ENCODE results near the gene DCHS1.

Gene DCHS1

DNA sequence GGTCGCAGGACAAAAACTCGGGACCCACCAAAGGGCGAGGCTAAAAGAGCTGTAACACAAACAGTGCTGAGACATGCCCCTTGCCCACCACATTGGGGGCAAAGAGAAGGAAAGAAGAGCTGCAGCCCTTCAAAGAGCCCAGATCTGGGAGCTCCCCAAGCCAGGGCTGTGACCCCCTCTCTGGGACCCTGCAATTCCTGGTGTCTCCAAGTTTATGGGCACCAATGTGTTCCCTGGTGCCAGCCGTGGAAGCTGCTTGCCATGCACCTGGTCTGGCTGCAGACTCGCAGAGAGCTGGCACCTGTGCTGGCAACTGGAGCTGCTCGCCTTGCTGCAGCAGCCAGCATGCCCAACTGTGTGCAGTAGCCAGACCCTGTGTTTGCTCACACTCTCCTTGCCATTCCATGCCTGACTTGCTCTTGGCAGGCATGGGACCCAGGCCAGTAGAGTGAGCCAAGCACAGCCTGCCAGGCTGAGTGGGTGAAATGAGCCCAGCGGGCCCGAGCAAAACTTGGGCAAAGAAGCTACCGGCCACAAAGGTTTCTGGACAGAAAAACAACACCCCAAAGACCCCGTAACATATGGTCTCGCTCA, 68.2 kb downstream of the DCHS1 start:
- DNase-seq (ENCODE audit: low spot score) = no peak
- TF ChIP-seq, protein P1, sequence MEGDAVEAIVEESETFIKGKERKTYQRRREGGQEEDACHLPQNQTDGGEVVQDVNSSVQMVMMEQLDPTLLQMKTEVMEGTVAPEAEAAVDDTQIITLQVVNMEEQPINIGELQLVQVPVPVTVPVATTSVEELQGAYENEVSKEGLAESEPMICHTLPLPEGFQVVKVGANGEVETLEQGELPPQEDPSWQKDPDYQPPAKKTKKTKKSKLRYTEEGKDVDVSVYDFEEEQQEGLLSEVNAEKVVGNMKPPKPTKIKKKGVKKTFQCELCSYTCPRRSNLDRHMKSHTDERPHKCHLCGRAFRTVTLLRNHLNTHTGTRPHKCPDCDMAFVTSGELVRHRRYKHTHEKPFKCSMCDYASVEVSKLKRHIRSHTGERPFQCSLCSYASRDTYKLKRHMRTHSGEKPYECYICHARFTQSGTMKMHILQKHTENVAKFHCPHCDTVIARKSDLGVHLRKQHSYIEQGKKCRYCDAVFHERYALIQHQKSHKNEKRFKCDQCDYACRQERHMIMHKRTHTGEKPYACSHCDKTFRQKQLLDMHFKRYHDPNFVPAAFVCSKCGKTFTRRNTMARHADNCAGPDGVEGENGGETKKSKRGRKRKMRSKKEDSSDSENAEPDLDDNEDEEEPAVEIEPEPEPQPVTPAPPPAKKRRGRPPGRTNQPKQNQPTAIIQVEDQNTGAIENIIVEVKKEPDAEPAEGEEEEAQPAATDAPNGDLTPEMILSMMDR (IDR thresholded peaks at IDR 0.05; ENCODE audit: extremely low read depth, insufficient read depth, missing control alignments) = no peak
- in situ Hi-C loops (cut with MboI; ENCODE audit: low pct_unique_long_range_greater_than_20kb, low sequenced_read_pairs, unreplicated experiment) = no loop called here

DNA sequence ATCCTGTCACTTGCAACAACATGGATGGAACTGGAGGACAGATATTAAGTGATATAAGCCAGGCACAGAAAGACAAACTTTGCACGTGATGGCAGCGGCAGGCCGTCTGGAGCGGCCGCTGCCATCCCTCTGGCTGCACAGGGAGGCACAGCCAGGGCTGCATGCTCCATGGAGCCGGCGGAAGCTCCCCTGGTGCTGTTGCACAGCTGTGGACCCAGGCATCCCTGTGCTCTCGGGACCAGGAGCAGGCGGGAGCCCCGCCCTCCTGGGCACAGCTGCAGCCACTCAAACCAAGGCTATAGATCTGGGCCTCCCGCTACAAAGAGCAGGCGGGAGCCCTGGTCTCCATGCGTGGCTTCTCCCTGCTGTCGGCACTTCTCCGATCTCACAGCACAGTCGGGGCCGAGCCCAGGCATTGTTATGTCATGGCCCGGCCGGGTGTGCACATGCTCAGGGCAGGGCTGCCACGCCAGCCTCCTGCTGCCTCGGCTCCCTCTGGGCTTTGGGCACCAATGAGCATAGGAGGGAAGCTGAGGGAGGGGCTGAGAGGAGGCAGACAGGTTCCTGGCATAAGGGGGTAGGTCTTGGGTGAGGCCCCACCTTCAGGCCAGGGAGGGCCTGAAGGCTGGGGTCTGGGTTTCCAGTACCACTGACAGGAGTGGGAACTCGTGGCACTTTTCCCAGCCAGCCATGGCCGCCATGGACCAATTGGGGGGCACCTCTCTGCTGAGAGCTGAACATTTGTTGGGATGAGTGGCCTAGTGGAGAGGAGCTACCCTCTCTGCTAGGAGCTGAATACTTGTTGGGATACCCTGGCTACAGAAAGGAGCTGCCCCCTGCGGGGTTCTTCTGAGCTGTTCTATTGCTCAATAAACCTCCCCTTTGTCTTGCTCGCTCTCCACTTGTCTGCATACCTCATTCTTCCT, 68.9 kb downstream of the DCHS1 start:
- TF ChIP-seq, protein P1 (IDR thresholded peaks at IDR 0.05; ENCODE audit: extremely low read depth, insufficient read depth, missing control alignments) = no peak
- in situ Hi-C loops (cut with MboI; ENCODE audit: low pct_unique_long_range_greater_than_20kb, low sequenced_read_pairs, unreplicated experiment) = no loop called here
- no peak for DNase-seq (ENCODE audit: low spot score)

DNA sequence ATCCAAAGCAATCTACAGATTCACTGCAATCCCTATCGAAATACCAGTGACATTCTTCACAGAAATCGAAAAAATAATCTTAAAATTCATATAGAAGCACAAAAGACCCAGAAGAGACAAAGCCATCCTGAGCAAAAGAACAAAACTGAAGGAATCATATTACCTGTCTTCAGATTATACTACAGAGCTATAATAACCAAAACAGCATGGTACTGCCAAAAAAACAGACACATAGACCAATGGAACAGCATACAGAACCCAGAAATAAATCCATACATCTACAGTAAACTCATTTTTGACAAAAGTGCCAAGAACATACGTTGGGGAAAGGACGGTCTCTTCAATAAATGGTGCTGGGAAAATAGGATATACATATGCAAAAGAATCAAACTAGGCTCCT, 71.1 kb downstream of the DCHS1 start:
- in situ Hi-C loops (cut with MboI; ENCODE audit: low pct_unique_long_range_greater_than_20kb, low sequenced_read_pairs, unreplicated experiment) = no loop called here

DNA sequence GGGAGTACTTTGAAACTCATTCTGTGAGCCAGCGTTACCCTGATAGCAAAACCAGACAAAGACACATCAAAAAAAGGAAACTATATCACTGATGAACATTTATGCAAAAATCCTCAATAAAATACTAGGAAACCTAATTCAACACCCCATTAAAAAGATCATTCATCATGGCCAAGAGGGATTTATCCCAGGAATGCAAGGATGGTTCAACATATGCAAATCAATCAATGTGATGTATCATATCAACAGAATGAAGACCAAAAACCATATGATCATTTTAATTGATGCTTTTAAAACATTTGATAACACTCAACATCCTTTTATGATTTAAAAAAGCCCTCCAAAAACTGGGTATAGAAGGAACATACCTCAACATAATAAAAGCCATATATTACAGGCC, 72.0 kb downstream of the DCHS1 start:
- DNase-seq (ENCODE audit: low spot score) = no peak
- TF ChIP-seq, protein P1 (IDR thresholded peaks at IDR 0.05; ENCODE audit: extremely low read depth, insufficient read depth, missing control alignments) = no peak
- in situ Hi-C loops (cut with MboI; ENCODE audit: low pct_unique_long_range_greater_than_20kb, low sequenced_read_pairs, unreplicated experiment) = no loop called here

More for the DNA sequence above, 71.1 kb downstream of the DCHS1 start:
- TF ChIP-seq, protein P1 (IDR thresholded peaks at IDR 0.05; ENCODE audit: extremely low read depth, insufficient read depth, missing control alignments) = no peak
- no peak for DNase-seq (ENCODE audit: low spot score)

DNA sequence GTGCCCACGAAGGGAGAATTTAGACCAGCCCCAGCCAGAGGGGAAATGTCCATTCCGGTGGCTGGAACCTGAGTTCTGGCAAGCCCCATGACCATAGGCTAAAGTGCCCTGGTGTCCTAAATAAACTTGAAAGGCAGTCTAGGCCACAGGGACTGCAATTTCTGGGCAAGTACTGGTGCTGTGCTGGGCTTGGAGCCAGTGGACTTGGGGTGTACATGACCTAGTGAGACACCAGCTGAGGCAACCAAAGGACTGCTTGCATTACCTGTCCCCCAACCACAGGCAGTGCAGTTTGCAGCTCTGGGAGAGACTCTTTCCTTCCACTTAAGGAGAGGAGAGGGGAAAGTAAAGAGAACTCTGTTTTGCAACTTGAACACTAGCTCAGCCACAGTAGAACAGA, 75.9 kb downstream of the DCHS1 start:
- in situ Hi-C loops (cut with MboI; ENCODE audit: low pct_unique_long_range_greater_than_20kb, low sequenced_read_pairs, unreplicated experiment) = no loop called here
- TF ChIP-seq, protein P1 (IDR thresholded peaks at IDR 0.05; ENCODE audit: extremely low read depth, insufficient read depth, missing control alignments) = no peak
- no peak for DNase-seq (ENCODE audit: low spot score)

DNA sequence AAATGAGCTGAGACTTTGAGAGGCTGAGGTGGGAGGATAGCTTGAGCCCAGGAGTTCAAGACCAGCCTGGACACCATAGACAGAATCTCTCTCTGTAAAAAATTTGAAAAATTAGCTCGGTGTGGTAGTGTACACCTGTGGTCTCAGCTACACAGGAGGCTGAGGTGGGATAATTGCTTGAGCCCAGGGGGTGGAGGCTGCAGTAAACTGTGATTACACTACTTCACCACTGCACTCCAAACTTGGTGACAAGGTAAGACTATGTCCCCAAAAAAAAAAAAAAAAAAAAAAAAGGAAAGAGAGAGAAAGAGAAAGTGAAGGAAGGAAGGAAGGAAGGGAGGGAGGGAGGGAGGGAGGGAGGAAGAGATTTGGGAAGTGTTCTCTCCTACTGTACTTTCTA, 77.5 kb downstream of the DCHS1 start:
- TF ChIP-seq, protein P1 (IDR thresholded peaks at IDR 0.05; ENCODE audit: extremely low read depth, insufficient read depth, missing control alignments) = no peak
- in situ Hi-C loops (cut with MboI; ENCODE audit: low pct_unique_long_range_greater_than_20kb, low sequenced_read_pairs, unreplicated experiment) = no loop called here
- no peak for DNase-seq (ENCODE audit: low spot score)

All from GM13977 (cell line).